ENCODE results near the gene DYNLRB1. TPM values are rescaled to one million over a fixed set of nuclear protein-coding genes. Genes with fewer than 3 reads are reported as not detected.

DYNLRB1 gene
- total and polyA plus RNA-seq, 10 of the 15 experiments (the other 5 are each of a cell fraction or from before 2014, with no cell fraction given): 87.9 to 313 (median 153) TPM

GRCh38 chr20:34525342-34525708 lies 9.1 kb downstream of the DYNLRB1 start (continued):
- TF ChIP-seq PRDM15 (CRISPR knock-in tag; IDR thresholded peaks at IDR 0.05) (no peak), KDM1A (IDR thresholded peaks at IDR 0.05; ENCODE audit: borderline replicate concordance) (no peak), SREBF1 (IDR thresholded peaks at IDR 0.05; ENCODE audit: low read length) (no peak), POU2F2 (IDR thresholded peaks at IDR 0.05; ENCODE audit: borderline replicate concordance, low read depth, low read length) (no peak), IRF3 (IDR thresholded peaks at IDR 0.05) (no peak)

- in situ Hi-C loops (cut with MboI): no loop called here
- TF ChIP-seq NR2C1 (IDR thresholded peaks at IDR 0.05) (no peak), CHD2 (IDR thresholded peaks at IDR 0.05; ENCODE audit: borderline replicate concordance, low read depth, low read length) (no peak), NFYA (IDR thresholded peaks at IDR 0.05; ENCODE audit: borderline replicate concordance, low read depth, low read length) (no peak), YY1 (IDR thresholded peaks at IDR 0.05; ENCODE audit: low read depth, low read length) (no peak), SRF (IDR thresholded peaks at IDR 0.05; ENCODE audit: low read depth in 2 of 2, low read length in 2 of 2) (no peak), NR2C2 (IDR thresholded peaks at IDR 0.05; ENCODE audit: borderline replicate concordance, control insufficient read depth, insufficient read length, low read depth) (no peak), TARDBP (IDR thresholded peaks at IDR 0.05; ENCODE audit: borderline replicate concordance) (no peak), BCL11A (IDR thresholded peaks at IDR 0.05; ENCODE audit: low read depth, low read length) (no peak), ATF3 (IDR thresholded peaks at IDR 0.05; ENCODE audit: borderline replicate concordance, extremely low read depth, low read depth, low read length) (no peak), USF2 (IDR thresholded peaks at IDR 0.05; ENCODE audit: borderline replicate concordance, low read depth, low read length) (no peak)
These were observed 9.6 kb downstream of the DYNLRB1 start for GRCh38 chr20:34525709-34526416.

More at GRCh38 chr20:34525709-34526416, 9.6 kb downstream of the DYNLRB1 start:
- H2AFZ ChIP-seq (ENCODE audit: control insufficient read depth, low read depth, low read length): no peak overlapping the region
- no TSS peak for BruUV-seq (replicated peaks)
- H3K4me2 ChIP-seq (ENCODE audit: control insufficient read depth, insufficient read depth): no peak overlapping the region
- ChIA-PET SMC1A (ENCODE audit: uncharacterized antibody, unreplicated experiment) (interaction anchor here (0.9 kb wide), 1 partner anchor 213 kb away, joined by 3 read pairs; no protein-coding TSS in a partner anchor), CTCF (interaction anchor here (0.6 to 6.2 kb wide), 2 partner anchors 173 to 212 kb away, joined by 3 to 57 read pairs; no protein-coding TSS in a partner anchor), POLR2A (no interaction called here), RAD21 (ENCODE audit: unreplicated experiment) (interaction anchor here (1.4 kb wide), 1 partner anchor 244 kb away, joined by 3 read pairs; no protein-coding TSS in a partner anchor)
- peaks cover 8% of the 10 kb centered on the region for H3K4me1 ChIP-seq (ENCODE audit: control insufficient read depth, insufficient read depth, low read length)
- no peak for DNase-seq (ENCODE audit: low read depth, low spot score)
- H3K27ac ChIP-seq (ENCODE audit: control insufficient read depth, insufficient read depth): no peak overlapping the region
- H3K9me3 ChIP-seq (replicated peaks; ENCODE audit: control insufficient read depth, insufficient read depth, low read length): no peaks in the 10 kb centered on the region
- FAIRE-seq: no peak
- H3K4me3 ChIP-seq: no peak overlapping the region
- H3K79me2 ChIP-seq (ENCODE audit: control insufficient read depth, insufficient read depth, low read length): peaks cover 22% of the 10 kb centered on the region
- H3K9ac ChIP-seq (ENCODE audit: control insufficient read depth, insufficient read depth, low read length): no peak overlapping the region
- peaks cover 4% of the 10 kb centered on the region; the same call in 1 of the 2 replicates for H4K20me1 ChIP-seq (ENCODE audit: control insufficient read depth, insufficient read depth)
- WGBS (ENCODE audit: insufficient coverage, insufficient replicate concordance, low lambda C conversion rate, missing lambda C conversion rate): 90% methylated on average over 14 of the region's 14 CpGs
- H3K27me3 ChIP-seq (replicated peaks in 1 of 2; ENCODE audit: control insufficient read depth in 2 of 2, insufficient read depth in 2 of 2, low read length in 1 of 2): no peaks in the 10 kb centered on the region
- ATAC-seq: no peak
- peaks cover 15 to 20% of the 10 kb centered on the region in 2 experiments; a peak in 3 of 4 replicates for H3K36me3 ChIP-seq (ENCODE audit: control insufficient read depth in 2 of 2, insufficient read depth in 2 of 2, low read length in 1 of 2)
- intact Hi-C loops (cut with micrococcal nuclease; ENCODE audit: unreplicated experiment): loop anchor here (10.0 kb wide), 1 partner anchor 331 kb away; no protein-coding TSS in a partner anchor
